GM13976 (cell line): Measurements from ENCODE around the gene KIRREL3.

Experiments used
- DNase-seq: peaks from one replicate; pipeline ENCODE4 v3.0.0; 2012; ENCODE audit warnings: low spot score
- CTCF ChIP-seq: IDR thresholded peaks from 2 replicates; pipeline ENCODE4 v1.5.1; 2012; ENCODE audit warnings: borderline replicate concordance, mild to moderate bottlenecking; ENCODE audit not compliant: insufficient read depth; ENCODE audit errors: extremely low read depth, missing control alignments, control extremely low read depth
- in situ Hi-C: fragments of 300-500 bp; cut with MboI; formaldehyde crosslinking; loops from one replicate; pipeline ENCODE4 v1.12.0; 2022; ENCODE audit warnings: low sequenced_read_pairs, mixed read lengths, inconsistent platforms; ENCODE audit not compliant: unreplicated experiment

The KIRREL3 gene

GRCh38 chr11:126710804-126711399 lies 289.7 kb downstream of the KIRREL3 start:
- in situ Hi-C loops, result loop anchor here (10.0 kb wide), 1 partner anchor 284 kb away; no protein-coding TSS in a partner anchor
- no peak for TF ChIP-seq CTCF
- DNase-seq, result no peak

DNA sequence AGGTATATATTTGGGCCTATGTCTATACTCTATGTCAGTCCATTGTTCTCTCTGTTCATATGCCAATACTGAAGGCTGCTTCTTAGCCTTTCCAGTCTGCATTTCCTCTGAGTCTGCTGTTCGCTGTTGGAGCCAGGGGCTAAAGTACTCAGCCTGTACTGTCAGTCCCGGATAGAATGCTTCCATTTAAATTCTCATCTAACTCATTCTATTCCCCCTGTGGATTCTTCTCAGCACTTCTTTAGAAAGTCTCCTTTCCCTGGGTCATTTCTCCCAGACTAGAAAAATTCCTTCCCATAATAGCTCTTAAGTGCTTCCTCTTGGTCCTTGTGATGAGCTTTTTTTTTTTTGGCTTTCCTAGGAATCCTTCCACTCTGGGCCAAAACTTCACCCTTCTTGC lies 293.1 kb downstream of the KIRREL3 start:
- DNase-seq, result no peak
- in situ Hi-C loops, result no loop called here
- no peak for TF ChIP-seq CTCF

DNA sequence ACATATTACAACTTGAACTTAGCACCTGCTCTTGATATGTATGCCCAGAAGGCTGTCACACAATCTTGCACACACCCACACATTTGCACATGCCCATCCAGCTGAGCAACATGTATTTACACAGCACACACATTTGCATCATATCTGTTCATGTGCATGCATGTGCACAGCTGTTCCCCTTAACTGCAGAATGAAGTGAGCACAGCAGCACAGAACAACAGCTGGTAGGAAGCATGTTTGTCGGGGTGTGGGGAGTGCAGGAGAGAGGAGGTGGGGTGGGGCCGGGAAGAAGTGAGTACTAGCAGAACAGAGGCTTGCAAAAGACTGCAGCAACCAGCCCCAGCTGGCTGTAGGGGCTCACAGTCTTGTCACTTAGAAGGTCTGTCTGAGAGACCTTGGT lies 296.5 kb downstream of the KIRREL3 start:
- no peak for DNase-seq
- no peak for TF ChIP-seq CTCF
- in situ Hi-C loops, result no loop called here

DNA sequence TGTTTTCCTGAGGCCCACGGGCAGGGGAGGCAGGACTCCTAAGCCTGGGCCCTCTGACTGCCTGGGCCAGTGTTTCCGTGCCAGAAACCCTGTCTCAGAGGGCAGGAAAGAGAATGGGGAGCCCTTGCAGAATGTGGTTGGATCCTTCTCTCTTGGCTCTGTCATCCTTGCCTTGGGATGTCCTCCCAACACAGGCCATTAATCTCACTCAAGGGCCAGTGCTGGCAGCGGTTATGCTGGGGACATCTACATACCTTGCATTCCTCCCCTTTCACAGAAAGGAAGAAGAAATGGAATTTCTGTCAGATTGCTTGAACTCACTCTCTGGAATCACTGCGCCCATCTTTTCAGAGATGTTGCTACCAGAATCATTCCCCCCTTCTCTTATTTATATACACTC lies 296.9 kb downstream of the KIRREL3 start:
- DNase-seq, result no peak
- in situ Hi-C loops, result no loop called here
- no peak for TF ChIP-seq CTCF

DNA sequence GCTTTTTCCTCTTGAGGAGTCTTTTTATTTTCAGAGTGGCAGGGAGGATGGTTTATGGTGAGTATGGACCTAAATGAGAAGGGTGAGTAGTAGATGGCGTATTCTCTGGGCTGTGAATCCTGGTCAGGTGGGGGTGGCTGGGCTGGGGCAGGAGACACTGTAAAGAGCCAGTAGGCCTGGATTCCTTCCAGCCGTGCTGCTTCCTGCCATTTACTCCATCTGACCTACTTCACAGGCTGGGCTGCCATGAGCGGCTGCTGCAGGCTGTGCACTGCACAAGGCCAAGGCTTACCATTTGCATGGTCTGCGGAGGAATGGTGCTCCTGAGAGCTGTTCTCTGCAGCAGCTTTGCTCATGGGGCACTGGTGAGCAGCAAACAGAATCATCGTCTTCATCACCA lies 297.6 kb downstream of the KIRREL3 start:
- in situ Hi-C loops, result no loop called here
- no peak for TF ChIP-seq CTCF
- no peak for DNase-seq

DNA sequence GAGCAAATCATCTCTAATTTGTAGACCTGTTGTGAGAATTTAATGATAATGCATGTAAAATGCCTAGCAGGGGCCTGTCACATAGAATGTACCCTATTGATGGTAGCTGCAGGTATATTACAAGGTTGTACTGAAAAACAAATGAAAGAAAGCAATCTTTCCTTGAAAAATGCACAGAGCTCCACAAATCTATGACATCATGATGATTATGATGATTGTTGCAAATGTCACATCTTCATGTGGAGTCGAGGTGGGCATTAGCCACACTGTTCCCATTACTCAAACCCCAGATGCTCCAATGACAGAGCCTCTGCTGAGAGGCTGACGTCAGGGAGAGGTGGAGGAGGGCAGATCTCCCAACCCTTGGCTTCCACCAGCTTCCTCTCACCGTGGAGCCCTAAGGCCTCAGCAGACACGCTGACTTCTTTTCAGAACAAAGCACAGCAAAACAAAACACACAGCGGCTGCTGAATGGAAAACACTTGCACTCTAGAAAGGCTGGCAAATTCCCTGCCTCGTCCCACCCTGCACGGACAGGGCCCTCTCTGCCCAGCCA lies 298.3 kb downstream of the KIRREL3 start:
- no peak for DNase-seq
- in situ Hi-C loops, result no loop called here
- TF ChIP-seq CTCF, result no peak
